Measurements from ENCODE around the gene ATXN3L.
"Not testable (repeated sequence)": the region's sequence is repeated elsewhere in the genome, so short reads cannot be mapped to it uniquely, and the experiment has no call there.

Gene ATXN3L

DNA sequence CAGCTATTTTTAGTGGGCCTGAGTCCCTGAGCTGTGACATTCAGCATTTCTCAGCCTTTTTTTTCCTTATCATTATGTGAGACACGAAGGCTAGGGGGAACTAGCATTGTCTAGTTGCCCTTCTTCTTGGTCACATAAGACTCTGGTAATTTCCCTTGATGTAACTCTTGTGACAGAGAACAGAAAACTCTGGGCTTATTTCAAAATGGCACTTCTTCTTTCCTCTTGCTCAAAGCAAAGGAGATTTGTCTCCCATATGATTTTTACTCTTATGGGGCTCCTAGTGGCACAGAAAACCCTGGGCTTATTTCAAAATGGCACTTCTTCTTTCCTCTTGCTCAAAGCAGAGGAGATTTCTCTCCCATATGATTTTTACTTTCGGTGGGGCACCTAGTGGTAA, 14.7 kb downstream of the ATXN3L start:
- no peak for DNase-seq (ENCODE audit: low read depth)

DNA sequence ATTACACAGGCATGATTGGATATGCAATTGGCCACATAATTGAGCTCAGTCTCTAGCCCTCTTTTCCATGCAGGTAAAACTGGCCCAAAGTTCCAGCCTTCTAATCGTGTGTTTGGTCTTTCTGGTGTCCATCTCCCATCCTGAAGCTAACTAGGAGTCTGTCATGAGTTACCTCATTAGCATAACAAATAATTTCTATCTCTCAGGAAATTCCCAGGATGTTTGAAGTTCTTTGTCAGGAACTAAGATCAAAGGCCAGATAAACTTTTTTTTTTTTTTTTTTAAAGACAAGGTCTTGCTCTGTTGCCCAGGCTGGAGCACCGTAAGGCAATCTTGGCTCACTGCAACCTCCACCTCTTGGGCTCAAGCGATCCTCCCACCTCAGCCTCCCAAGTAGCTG, 15.8 kb downstream of the ATXN3L start:
- no peak for DNase-seq (ENCODE audit: low read depth)

DNA sequence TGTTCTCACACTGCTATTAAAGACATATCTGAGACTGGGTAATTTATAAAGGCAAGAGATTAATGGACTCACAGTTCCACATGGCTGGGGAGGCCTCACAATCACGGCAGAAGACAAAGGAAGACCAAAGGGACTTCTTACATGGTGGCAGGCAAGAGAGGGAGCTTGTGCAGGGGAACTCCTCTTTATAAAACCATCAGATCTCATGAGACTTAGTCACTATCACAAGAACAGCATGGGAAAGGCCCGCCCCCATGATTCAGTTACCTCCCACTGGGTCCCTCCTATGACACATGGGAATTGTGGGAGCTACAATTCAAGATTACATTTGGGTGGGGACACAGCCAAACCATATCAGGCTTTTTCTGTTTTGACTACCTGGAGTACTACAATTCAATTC, 16.6 kb downstream of the ATXN3L start:
- not testable (repeated sequence) for DNase-seq (ENCODE audit: low read depth)

DNA sequence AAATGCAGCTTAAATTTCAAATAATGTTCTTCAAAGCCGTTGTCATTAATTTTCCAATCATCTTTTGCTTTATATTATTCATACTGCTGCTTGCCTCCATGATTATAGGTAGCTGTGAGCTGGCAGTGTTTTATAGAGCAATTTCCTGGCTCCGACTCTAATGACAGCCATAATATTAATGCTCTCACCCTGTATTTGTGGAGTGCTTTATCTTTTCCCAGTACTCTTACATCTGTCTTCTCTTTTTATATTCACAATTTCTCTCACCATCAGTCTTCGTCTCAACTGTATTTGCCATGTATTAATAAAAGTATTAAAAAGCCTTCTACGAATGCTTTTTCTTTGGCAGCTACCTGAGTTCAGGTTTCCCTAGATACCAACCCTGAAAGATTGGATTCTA, 21.0 kb downstream of the ATXN3L start:
- DNase-seq (ENCODE audit: low read depth): no peak

DNA sequence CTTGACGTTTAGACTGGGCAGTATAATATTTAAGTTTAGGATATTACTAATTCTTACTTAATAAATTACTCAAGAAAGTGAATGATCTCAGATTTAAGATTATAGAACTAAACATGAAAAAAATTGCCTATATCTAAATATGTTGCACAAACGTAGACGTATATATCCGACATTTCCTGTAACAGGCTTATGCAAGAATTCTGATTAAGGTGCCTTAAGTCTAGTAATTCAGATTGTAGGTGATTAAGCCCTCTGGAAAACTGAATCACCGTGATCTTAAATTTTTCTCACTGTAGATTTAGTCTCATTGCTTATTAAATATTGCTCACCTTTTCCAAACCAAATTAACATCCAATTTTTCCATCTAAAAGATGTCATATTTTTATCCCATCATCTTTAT, 24.0 kb downstream of the ATXN3L start:
- no peak for DNase-seq (ENCODE audit: low read depth)

DNA sequence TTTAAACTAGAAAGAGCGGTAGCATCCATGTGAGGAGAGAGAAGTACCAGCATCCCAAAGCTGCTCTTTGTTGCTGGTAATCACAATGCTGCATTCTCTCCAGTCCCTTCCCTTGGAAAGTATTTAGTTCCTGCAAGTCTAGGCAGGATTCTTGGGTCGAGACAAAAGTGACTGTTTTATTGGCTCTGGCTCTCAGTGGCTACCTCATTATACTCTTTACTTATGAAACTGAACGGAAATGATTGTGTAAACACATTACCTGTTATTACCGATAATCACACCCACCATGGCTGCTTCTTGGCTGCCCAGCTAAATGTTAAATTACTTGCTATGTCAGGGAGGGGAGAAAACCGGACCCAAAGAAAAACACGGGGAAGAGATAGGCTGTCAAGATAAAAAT, 26.2 kb downstream of the ATXN3L start:
- no peak for DNase-seq (ENCODE audit: low read depth)

DNA sequence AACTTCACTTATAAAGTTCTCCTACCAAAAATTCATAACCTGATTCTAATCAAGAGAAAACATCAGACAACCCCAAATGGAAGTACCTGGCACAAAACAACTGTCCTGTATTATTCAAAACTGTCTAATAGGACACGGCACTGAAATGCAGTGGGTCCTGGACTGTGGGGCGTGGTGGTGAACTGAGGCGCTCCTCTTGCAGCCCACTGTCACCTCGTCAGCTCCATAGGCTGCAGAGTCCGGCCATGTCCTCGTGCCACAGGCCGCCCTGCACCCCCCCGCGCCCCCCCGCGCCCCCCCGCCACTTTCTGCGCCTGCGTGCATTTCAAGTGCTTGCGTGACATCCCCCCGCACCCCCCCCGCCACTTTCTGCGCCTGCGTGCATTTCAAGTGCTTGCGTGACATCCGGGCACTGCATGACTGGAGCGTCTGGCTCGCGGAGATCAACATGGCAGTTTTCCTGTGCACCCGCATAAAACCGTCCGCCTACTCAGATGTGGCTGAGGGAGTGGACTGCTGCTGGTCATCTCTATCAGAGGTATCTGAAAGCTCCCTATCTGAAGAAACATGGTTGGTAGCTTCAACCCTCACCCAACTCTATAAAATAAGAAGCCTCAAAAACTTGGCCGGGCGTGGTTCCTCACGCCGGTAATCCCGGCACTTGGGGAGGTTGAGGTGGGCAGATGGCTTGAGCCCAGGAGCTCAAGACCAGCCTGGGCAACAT, 28.8 kb downstream of the ATXN3L start:
- no peak for DNase-seq (ENCODE audit: low read depth)

DNA sequence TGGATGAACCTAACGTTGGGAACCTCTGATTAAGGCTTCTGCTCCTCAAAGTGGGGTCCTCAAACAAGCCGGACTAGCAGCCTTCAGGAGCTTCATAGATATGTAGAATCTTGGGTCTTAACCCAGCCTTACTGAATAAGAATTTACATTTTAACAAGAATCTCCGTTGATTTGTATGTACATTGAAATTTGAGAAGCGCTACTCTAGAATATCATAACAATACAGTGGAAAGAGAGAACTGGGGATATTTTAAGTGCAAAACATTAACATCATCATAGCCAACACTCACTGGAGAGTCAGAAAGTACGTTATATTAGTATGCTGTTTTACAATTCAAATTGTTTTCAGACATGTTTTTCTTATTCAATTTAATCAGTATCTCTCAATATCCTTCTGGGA, 31.2 kb downstream of the ATXN3L start:
- DNase-seq (ENCODE audit: low read depth): no peak

DNA sequence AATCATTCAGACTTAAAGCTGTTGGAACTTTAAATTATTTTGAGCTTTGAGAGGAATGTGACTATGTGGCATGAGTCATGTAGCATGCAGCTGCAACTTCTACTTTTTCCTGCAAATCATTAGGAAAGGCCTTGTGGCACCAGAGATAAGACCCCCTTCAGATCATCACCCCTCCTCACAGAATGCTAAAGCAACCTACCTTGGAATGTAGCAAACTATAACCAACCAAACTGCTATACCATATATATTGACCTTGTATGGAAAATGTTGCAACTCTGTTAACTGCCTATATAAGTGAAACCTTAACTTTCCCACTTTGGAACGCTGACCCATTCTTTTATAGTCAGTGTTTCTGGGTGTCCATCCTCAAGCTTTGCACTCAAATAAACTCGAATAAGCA, 32.0 kb downstream of the ATXN3L start:
- no peak for DNase-seq (ENCODE audit: low read depth)

DNA sequence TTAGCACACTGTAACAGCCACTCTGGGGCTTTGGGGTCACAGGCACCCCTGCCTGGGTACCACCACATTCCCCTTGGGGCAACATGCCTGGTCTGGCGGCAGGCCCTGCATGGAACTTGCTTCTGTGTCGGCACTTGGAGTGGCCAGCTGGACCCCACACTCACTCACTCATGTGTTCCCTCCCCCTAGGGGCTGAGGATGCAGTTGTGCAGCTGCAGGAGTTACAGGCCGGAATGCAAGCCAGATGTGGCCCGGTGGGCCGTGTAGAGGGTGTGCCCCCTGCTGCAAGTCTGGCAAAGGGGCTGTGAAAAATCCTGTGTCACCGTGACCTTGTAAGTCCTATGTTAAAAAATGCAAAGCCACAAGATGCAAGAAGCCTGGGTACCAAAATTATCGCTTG, 34.2 kb downstream of the ATXN3L start:
- DNase-seq (ENCODE audit: low read depth): no peak

DNA sequence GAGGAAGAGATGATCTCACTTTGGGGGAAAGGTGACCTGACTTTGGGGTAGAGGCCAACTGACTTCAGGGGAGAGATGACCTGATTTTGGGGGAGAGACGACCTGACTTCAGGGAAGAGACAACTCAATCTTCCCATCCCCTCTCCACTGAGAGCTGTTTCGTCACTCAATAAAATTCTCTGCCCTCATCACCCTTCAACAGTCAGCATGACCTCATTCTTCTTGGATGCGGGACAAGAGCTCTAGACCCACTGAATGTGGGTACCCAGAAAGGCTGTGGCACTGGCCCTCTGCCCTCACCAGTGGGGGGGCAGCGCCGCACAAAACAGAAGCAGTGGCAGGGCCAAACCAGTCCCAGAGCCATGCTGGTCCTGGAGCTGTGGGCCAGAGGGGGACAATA, 34.6 kb downstream of the ATXN3L start:
- DNase-seq (ENCODE audit: low read depth): no peak

DNA sequence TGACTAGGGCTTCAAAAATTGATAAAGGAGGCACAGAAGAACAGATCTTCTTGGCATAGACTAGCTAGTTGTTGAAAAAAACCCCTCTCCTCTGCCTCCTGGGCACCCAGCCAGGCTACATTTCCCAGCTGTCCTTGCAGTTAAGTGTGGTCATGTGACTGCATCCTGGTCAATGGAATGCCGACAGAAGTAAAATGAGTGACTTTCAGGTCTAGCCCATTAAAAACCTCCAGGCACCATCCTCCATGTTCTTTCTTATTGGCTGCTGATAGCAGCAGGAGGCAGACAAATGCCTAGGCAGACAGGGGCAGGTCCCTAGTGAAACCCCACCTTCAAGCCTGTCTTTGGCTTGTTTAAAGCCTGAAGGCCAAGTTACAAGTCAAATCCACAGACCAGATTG, 35.3 kb downstream of the ATXN3L start:
- DNase-seq (ENCODE audit: low read depth): no peak

DNA sequence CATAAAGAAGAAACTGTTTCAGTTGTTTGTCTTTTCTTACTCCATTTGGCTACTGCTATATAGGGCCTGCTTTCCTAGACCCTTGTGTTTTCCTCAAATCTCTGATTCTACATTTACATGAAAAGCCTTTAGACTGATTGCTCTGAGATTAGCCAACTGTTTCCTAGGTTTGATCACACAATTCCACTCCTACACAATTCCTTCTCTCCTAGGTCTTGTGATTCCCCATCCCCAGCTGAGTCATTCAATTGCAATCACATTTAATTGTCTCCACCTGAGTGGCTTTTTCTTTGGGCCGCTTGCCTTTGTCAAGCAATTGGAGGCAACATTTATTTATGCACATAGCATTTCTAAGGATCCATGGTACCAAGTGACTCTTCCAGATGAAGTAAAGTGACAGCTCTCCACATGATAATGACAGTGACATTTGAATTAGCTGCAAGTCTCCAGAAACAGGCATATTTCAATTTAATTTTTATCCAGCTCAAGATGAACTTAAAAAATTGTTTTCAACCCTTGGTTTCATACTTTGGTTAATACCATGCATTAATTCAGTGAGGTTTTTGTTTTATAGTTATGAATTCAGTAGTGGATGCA, 35.8 kb downstream of the ATXN3L start:
- DNase-seq (ENCODE audit: low read depth): peak; percentile 50

DNA sequence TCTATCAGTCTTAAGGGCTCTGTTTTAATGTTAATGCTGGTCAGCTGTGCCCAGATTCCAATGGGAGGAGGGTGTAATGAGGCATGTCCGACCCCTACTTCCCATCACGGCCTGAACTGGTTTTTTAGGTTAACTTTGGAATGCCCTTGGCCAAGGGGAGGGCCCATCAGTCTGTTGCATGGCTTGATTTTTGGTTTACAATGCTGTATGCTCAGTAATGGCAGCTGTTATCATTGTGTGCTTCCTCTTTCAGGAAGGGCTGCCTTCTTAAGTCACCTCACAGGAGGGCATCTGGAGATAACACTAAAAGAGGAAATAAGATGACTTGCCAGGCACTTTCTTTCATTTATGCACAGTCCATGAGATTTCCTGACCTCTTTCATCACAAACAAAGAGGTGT, 36.3 kb downstream of the ATXN3L start:
- DNase-seq (ENCODE audit: low read depth): no peak

DNA sequence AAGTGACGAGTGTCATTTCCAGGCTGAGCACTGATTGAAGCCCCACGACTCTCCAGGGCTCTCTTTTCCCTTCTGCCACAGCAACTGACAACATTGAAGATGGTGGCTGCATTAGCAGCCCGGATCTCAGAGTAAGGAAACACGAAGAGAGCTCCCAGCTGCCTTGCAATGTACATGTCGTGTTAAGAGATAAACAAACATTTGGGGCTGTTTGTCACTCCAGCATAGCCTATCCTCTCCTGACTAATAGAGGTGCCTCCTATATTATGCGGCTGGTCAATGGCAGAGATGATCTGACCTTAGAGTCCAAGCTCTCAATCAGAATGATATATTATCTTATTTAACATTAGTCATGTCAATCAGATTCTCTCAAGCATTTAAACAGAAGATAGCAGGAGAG, 38.6 kb downstream of the ATXN3L start:
- no peak for DNase-seq (ENCODE audit: low read depth)

DNA sequence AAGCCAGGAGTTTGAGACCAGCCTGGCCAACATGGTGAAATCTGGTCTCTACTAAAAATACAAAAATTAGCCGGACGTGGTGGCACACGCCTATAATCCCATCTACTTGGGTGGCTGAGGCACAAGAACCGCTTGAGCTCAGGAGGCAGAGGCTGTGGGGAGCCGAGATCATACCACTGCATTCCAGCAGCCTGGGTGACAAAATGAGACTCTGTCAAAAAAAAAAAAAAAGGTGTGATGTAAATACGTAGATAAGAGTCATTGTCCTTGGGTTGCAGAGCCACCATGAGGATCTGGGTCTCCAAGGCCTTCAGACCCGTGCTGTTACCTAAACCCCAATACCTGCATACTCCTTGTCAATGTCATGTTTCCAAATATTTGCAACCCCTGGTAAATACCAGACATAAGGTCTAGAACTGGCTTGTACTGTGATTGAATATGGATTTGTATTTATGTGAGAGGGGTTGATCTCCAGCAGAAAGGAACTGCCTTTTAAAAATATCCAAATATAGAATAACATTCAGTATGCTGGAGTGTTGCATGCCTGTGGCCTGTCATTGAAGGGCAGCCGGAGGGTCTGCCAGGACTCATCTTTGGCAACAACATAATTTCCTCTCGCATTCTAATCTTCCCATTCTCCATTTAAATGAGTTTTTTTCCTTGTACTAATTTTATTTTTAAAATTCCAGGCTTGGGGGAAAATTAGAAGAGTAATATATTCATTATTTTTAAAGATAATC, 40.4 kb downstream of the ATXN3L start:
- no peak for DNase-seq (ENCODE audit: low read depth)

DNA sequence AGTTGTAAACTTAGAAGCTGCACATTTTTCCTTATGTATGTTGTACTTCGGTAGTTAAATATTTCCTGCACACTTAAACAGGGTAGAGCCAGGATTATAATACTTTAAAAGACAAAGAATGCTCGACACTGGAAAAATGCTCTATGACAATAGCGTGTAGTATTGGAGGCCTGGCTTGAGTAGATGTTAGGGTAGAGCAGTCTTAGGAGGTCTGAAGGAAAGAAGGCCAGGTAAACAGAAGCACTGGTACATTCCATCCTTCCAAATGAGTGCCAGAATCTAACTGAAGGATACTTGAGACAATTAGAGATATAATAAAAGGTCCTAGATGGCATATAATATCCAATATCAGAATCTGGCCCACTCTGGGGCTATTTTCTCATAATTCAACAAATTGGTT, 42.3 kb downstream of the ATXN3L start:
- DNase-seq (ENCODE audit: low read depth): no peak

DNA sequence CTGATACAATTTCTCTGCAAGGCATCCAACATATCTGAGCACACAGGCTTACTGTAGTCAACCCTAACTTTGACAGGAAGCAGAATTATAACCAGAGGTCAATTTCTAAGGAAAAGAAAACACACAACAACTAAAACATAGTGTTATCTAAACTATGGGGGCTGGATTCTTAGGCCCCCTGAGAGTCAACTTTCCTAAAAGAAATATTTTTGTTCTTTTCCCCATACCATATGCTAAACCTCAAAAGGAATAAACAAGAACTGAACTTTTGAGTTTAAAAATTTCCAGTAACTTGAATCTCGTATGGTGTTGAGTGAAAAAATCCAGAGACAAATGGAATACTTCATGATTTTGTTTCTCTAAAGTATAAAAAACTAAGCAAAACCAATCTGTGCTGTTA, 42.9 kb downstream of the ATXN3L start:
- DNase-seq (ENCODE audit: low read depth): no peak

DNA sequence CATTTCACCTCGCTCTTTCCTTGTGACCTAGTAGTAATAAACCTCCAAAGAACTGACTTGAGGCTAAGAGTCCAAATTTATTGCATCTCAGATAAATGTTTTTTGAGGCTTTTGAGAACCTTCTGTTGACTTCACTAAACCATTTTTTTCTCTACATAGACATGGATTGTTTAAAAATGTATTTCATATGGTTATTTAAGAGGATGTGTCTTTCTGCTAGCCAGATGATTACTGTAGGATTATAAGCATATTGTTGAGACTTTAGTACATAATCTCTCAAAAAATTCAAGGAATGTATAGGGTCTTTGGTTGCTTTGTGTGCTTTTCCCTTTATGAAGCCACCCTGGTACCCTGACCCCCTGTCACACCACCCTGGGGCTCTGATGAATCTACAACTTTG, 44.8 kb downstream of the ATXN3L start:
- DNase-seq (ENCODE audit: low read depth): no peak

DNA sequence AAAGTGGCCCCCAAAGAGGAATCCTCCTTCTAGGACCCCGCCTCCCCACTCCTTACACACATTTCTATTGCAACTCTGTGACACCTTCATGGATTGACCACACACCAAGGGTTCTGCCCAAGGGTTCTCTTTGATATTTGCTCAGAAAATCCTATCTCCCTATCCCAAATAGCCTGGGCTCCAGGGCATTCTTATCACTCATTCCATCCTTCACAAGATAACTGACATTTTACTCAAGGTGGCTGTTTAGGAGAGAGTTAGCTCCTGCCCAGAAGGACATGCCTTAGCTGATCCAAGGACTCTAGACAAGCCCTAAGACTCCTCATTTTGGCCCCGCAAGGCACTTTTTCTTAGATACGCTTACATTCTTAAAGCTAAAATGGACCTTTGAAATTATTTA, 47.4 kb downstream of the ATXN3L start:
- DNase-seq (ENCODE audit: low read depth): no peak

DNA sequence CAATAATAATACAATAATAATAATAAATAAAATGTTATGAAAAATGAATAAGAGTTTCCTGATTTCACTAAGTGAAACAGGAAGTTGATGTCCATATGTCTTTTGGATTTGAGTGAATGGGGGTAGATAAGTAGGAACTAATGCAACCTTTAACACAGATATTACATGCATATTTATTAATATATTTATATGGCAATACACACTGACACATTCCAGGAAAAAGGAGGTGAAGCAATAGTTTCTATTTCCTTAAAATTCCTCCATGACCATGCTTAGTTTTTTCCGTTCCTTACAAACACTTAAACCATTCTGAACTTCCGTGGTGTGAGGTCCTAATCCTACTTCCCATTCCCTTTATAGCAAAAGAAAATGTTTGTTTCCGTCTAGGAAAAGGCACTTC, 48.3 kb downstream of the ATXN3L start:
- no peak for DNase-seq (ENCODE audit: low read depth)

DNA sequence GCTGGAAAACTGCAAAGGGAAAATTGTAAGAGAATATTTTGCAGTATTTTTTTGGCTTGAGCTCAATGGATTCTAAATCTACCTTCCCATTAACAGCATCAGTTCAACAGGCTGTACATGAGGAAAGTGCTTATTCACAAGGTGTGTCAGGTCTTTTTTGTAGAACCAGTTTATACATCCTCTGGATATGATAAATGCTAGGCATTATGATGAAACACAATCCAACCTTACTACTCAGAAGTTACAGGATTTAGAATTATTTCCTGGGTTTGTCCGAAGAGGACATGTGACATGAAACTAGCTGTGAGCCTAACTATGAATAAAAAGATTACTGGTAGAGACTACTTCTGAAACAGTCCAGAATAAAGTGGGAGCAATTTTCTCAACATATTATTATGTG, 49.5 kb downstream of the ATXN3L start:
- no peak for DNase-seq (ENCODE audit: low read depth)

DNA sequence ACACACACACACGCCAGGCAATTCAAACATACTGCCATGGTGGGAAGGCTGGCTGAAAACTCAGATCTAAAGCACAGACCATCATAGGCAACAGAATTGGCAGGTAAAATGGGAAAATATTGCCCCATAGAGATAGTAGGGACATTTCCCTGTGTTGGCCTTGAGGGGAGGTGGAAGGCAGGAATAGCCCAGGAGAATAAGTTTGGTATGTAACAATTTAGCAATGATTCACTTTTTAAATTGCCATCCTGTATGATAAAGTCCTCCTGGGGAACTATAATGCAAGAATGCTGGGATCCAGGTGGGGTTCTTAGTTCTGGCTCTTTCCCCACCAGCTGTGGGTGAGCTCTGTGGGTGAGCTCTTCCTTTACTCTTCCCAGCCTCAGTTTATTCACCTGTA, 51.0 kb downstream of the ATXN3L start:
- no peak for DNase-seq (ENCODE audit: low read depth)

All from HS-5 (cell line).